Neural cell (in vitro differentiated cells): ENCODE measurements around the gene UQCRHL. TPM values are rescaled to one million over a fixed set of nuclear protein-coding genes. Genes with fewer than 3 reads are reported as not detected.
A peak's percentile ranks its signal among the peaks of the same experiment; 100 is the strongest.

Source experiments
- H2AFZ ChIP-seq: fragments of 200-600, 300-800 bp; sonication (generic), shearing (Covaris generic); 2 replicates; pipeline ENCODE4 v1.6.0; 2014; ENCODE audit warnings: low read depth, mild to moderate bottlenecking, antibody characterized with exemption, low read length, moderate library complexity
- H3F3A ChIP-seq: fragments of 200-600 bp; shearing (Covaris generic); 2 replicates; pipeline ENCODE4 v1.6.1; 2016; ENCODE audit warnings: mild to moderate bottlenecking, moderate library complexity, mixed read lengths, antibody characterized with exemption, low read length; ENCODE audit not compliant: insufficient read depth, poor library complexity, severe bottlenecking
- H3K27ac ChIP-seq: fragments of 200-600, 300-800 bp; sonication (generic), shearing (Covaris generic); 2 replicates; pipeline ENCODE4 v1.5.1; 2014; ENCODE audit warnings: mild to moderate bottlenecking, low read length, moderate library complexity
- H3K27me3 ChIP-seq: fragments of 300-800, 200-600 bp; sonication (generic), shearing (Covaris generic); 2 replicates; pipeline ENCODE4 v1.6.0; 2014; ENCODE audit warnings: mild to moderate bottlenecking, low read depth, low read length, moderate library complexity; ENCODE audit not compliant: insufficient read depth
- H3K36me3 ChIP-seq: fragments of 300-800, 200-600 bp; sonication (generic), shearing (Covaris generic); 2 replicates; pipeline ENCODE4 v1.5.1; 2014; ENCODE audit warnings: mild to moderate bottlenecking, antibody characterized with exemption, low read length, moderate library complexity; ENCODE audit not compliant: insufficient read depth
- H3K4me2 ChIP-seq: fragments of 300-800, 200-600 bp; sonication (generic), shearing (Covaris generic); 2 replicates; pipeline ENCODE4 v1.6.0; 2014; ENCODE audit warnings: mild to moderate bottlenecking, low read length
- H3K4me3 ChIP-seq: fragments of 300-800, 200-600 bp; sonication (generic), shearing (Covaris generic); 2 replicates; pipeline ENCODE4 v1.5.1; 2014; ENCODE audit warnings: mild to moderate bottlenecking, low read length, moderate library complexity
- H3K79me2 ChIP-seq: fragments of 200-600 bp; shearing (Covaris generic); replicated peaks from 2 replicates; pipeline ENCODE4 v1.6.0; 2014; ENCODE audit warnings: mild to moderate bottlenecking, low read length, moderate library complexity; ENCODE audit not compliant: insufficient read depth
- H3K9ac ChIP-seq: fragments of 300-800, 200-600 bp; sonication (generic), shearing (Covaris generic); 2 replicates; pipeline ENCODE4 v1.6.1; 2016; ENCODE audit warnings: mild to moderate bottlenecking, low read length, mixed read lengths
- H3K9me2 ChIP-seq: fragments of 200-600 bp; shearing (Covaris generic); 2 replicates; pipeline ENCODE4 v1.6.1; 2016; ENCODE audit warnings: mild to moderate bottlenecking, low read length, mixed read lengths; ENCODE audit not compliant: insufficient read depth
- H3K9me3 ChIP-seq: fragments of 200-600, 300-800 bp; sonication (generic), shearing (Covaris generic); 2 replicates; pipeline ENCODE4 v1.6.1; 2016; ENCODE audit warnings: mild to moderate bottlenecking, mixed run types, low read length, moderate library complexity, mixed read lengths
- H4K20me1 ChIP-seq: fragments of 200-600 bp; shearing (Covaris generic); 2 replicates; pipeline ENCODE4 v1.6.1; 2016; ENCODE audit warnings: mild to moderate bottlenecking, mixed run types; ENCODE audit not compliant: insufficient read depth
- EP300 ChIP-seq: fragments of 450-650 bp; conservative IDR thresholded peaks from 2 replicates; pipeline ENCODE4 v1.6.1; 2014; ENCODE audit warnings: antibody characterized with exemption, mild to moderate bottlenecking, moderate library complexity; ENCODE audit not compliant: poor library complexity, severe bottlenecking
- EZH2 ChIP-seq: fragments of 200-600, 300-800 bp; shearing (Covaris generic), sonication (generic); IDR thresholded peaks from 2 replicates; pipeline ENCODE4 v1.6.1; 2014; ENCODE audit warnings: antibody characterized with exemption, low read length, borderline replicate concordance, mild to moderate bottlenecking; ENCODE audit not compliant: insufficient read depth, poor library complexity, severe bottlenecking
- MXI1 ChIP-seq: fragments of 450-650 bp; conservative IDR thresholded peaks from 2 replicates; pipeline ENCODE4 v1.6.1; 2014; ENCODE audit warnings: antibody characterized with exemption, mild to moderate bottlenecking; ENCODE audit not compliant: poor library complexity, severe bottlenecking
- POLR2AphosphoS5 ChIP-seq: IDR thresholded peaks from 2 replicates; pipeline ENCODE4 v1.6.1; 2012
- RAD21 ChIP-seq: fragments of 450-650 bp; conservative IDR thresholded peaks from 2 replicates; pipeline ENCODE4 v1.6.1; 2014; ENCODE audit warnings: antibody characterized with exemption, mild to moderate bottlenecking, moderate library complexity
- SMC3 ChIP-seq: fragments of 450-650 bp; conservative IDR thresholded peaks from 2 replicates; pipeline ENCODE4 v1.6.1; 2014; ENCODE audit warnings: antibody characterized with exemption, mild to moderate bottlenecking, moderate library complexity; ENCODE audit not compliant: poor library complexity
- TAF1 ChIP-seq: IDR thresholded peaks from 2 replicates; pipeline ENCODE4 v1.6.1; 2012; ENCODE audit warnings: low read depth
- polyA plus RNA-seq: library from polyadenylated mRNA; depleted of rRNA; stranded (reverse); fragments of >200 nt; gene quantifications from 2 replicates; pipeline ENCODE4 v1.2.3, GENCODE V29; 2014
- TF ChIP-seq, protein P1 (sequence below): IDR thresholded peaks from 2 replicates; pipeline ENCODE4 v1.6.1; 2012; ENCODE audit warnings: borderline replicate concordance
- TF ChIP-seq, protein P2 (sequence below): fragments of 450-650 bp; IDR thresholded peaks from 2 replicates; pipeline ENCODE4 v1.5.1; 2014; ENCODE audit warnings: antibody characterized with exemption, mild to moderate bottlenecking, moderate library complexity; ENCODE audit not compliant: poor library complexity, severe bottlenecking

The UQCRHL gene
- polyA plus RNA-seq, 1 donor from 2014 or later, result 6.1 TPM

DNA sequence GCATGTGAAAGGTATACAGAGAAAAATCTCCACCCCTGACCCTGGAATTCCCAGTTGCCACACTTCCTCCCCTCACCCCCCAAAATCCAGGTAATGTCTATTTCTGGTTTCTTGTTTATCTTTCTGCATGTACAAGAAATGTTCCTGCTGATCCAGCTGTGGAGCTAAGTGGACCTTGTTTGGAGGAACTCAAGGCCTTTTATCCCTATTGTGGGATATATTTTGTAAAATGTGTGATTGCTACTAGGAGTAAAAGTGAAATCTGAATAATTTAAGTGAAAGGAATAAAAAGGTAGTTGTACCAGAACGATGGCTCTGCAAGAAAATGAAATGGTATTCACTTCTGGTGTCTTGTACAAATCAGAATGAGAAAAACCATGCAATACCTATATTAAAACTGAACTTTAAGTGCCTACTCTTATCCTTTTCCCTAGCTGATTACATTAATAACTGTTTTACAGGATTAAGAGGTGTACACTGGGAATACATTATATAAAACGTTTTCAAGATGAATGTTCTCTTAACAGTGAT, 43.1 kb upstream of the UQCRHL start:
- Histone ChIP-seq H3K9ac (peak overlapping the region; percentile 89), H3K9me2 (no peaks in the 10 kb centered on the region)

DNA sequence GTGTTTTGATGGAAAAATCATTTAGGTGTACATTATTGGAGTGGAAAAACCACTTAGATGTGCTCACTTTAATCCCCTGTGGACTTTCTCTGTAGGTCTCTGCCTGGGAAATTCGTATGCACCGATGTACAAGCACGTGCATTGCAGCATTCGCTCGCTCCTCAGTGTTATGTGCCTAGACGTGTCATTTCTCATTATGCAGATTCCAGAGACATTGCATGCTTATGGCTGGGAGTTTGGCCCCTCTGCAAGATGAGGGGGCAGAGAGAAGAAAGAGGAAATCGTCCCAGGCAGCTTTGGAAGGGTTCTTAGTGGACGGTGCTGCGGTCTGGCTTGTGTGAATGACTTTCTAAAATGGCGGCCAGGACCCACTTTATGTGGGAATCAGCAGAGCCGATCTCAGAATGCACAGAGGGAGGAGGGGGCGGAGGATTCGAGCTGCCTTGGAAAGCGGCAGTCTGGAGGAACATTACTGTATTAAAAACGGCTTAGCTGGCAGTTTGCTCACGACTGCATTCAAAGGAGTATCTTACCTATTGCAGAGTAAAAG, 42.4 kb upstream of the UQCRHL start:
- Histone ChIP-seq H3K27me3 (no peaks in the 10 kb centered on the region), H3K79me2 (peaks cover 72% of the 10 kb centered on the region), H3K9ac (peak overlapping the region; percentile 89)

More for the DNA sequence above, 43.1 kb upstream of the UQCRHL start:
- Histone ChIP-seq H3K27me3 (no peaks in the 10 kb centered on the region), H3K27ac (peak overlapping the region; percentile 97), H3K79me2 (peaks cover 73% of the 10 kb centered on the region), H3K36me3 (no peaks in the 10 kb centered on the region), H2AFZ (no peak overlapping the region), H3K9me3 (no peaks in the 10 kb centered on the region), H3F3A (peaks cover 10% of the 10 kb centered on the region), H3K4me2 (peak overlapping the region; percentile 97), H3K4me3 (peak overlapping the region; percentile 98), H4K20me1 (no peaks in the 10 kb centered on the region)
- TF ChIP-seq SMC3 (no peak), EP300 (no peak)
- TF ChIP-seq, protein P1, sequence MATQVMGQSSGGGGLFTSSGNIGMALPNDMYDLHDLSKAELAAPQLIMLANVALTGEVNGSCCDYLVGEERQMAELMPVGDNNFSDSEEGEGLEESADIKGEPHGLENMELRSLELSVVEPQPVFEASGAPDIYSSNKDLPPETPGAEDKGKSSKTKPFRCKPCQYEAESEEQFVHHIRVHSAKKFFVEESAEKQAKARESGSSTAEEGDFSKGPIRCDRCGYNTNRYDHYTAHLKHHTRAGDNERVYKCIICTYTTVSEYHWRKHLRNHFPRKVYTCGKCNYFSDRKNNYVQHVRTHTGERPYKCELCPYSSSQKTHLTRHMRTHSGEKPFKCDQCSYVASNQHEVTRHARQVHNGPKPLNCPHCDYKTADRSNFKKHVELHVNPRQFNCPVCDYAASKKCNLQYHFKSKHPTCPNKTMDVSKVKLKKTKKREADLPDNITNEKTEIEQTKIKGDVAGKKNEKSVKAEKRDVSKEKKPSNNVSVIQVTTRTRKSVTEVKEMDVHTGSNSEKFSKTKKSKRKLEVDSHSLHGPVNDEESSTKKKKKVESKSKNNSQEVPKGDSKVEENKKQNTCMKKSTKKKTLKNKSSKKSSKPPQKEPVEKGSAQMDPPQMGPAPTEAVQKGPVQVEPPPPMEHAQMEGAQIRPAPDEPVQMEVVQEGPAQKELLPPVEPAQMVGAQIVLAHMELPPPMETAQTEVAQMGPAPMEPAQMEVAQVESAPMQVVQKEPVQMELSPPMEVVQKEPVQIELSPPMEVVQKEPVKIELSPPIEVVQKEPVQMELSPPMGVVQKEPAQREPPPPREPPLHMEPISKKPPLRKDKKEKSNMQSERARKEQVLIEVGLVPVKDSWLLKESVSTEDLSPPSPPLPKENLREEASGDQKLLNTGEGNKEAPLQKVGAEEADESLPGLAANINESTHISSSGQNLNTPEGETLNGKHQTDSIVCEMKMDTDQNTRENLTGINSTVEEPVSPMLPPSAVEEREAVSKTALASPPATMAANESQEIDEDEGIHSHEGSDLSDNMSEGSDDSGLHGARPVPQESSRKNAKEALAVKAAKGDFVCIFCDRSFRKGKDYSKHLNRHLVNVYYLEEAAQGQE, result peak; percentile 55

More for the DNA sequence above, 42.4 kb upstream of the UQCRHL start:
- no peaks in the 10 kb centered on the region for H4K20me1 ChIP-seq
- peak overlapping the region; percentile 97 for H3K27ac ChIP-seq
- TF ChIP-seq POLR2AphosphoS5 (peak; percentile 72), TAF1 (peak; percentile 63), MXI1 (peak; percentile 97), EZH2 (no peak), SMC3 (no peak), RAD21 (no peak), EP300 (no peak)
- TF ChIP-seq, protein P1, result no peak
- TF ChIP-seq, protein P2, sequence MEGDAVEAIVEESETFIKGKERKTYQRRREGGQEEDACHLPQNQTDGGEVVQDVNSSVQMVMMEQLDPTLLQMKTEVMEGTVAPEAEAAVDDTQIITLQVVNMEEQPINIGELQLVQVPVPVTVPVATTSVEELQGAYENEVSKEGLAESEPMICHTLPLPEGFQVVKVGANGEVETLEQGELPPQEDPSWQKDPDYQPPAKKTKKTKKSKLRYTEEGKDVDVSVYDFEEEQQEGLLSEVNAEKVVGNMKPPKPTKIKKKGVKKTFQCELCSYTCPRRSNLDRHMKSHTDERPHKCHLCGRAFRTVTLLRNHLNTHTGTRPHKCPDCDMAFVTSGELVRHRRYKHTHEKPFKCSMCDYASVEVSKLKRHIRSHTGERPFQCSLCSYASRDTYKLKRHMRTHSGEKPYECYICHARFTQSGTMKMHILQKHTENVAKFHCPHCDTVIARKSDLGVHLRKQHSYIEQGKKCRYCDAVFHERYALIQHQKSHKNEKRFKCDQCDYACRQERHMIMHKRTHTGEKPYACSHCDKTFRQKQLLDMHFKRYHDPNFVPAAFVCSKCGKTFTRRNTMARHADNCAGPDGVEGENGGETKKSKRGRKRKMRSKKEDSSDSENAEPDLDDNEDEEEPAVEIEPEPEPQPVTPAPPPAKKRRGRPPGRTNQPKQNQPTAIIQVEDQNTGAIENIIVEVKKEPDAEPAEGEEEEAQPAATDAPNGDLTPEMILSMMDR, result no peak
- no peaks in the 10 kb centered on the region for H3K9me2 ChIP-seq
- peak overlapping the region; percentile 34 for H2AFZ ChIP-seq
- peak overlapping the region; percentile 97 for H3K4me2 ChIP-seq
- peaks cover 10% of the 10 kb centered on the region for H3F3A ChIP-seq
- no peaks in the 10 kb centered on the region for H3K36me3 ChIP-seq
- H3K9me3 ChIP-seq, result no peaks in the 10 kb centered on the region
- H3K4me3 ChIP-seq, result peak overlapping the region; percentile 98
